Trophoblast cell (in vitro differentiated cells and primary cell): Measurements from ENCODE around the gene RASA2.

Experiments used
- DNase-seq, 2 donors: peaks; one replicate each; pipeline ENCODE4 v3.0.0-alpha.2; 2016
- H2AFZ ChIP-seq: 2 replicates; pipeline ENCODE4 v1.6.1; 2013; ENCODE audit warnings: low read length, moderate library complexity, mild to moderate bottlenecking; ENCODE audit not compliant: insufficient read depth, poor library complexity
- H2AK5ac ChIP-seq: 2 replicates; pipeline ENCODE4 v1.6.1; 2013; ENCODE audit warnings: mild to moderate bottlenecking, low read length
- H2BK120ac ChIP-seq: 2 replicates; pipeline ENCODE4 v1.6.1; 2013; ENCODE audit warnings: low read length, mild to moderate bottlenecking, moderate library complexity; ENCODE audit not compliant: insufficient read depth, poor library complexity
- H2BK12ac ChIP-seq: 2 replicates; pipeline ENCODE4 v1.6.1; 2013; ENCODE audit warnings: mild to moderate bottlenecking, low read length, moderate library complexity
- H2BK5ac ChIP-seq: 2 replicates; pipeline ENCODE4 v1.6.1; 2013; ENCODE audit warnings: low read length, low read depth, moderate library complexity, mild to moderate bottlenecking; ENCODE audit not compliant: poor library complexity
- H3K14ac ChIP-seq: 2 replicates; pipeline ENCODE4 v1.6.1; 2013; ENCODE audit warnings: mild to moderate bottlenecking, low read length
- H3K18ac ChIP-seq: 2 replicates; pipeline ENCODE4 v1.6.1; 2013; ENCODE audit warnings: mild to moderate bottlenecking, low read length
- H3K23ac ChIP-seq: 2 replicates; pipeline ENCODE4 v1.6.1; 2013; ENCODE audit warnings: low read length
- H3K27ac ChIP-seq: 2 replicates; pipeline ENCODE4 v1.5.1; 2013; ENCODE audit warnings: low read depth, mild to moderate bottlenecking, inconsistent platforms, low read length, moderate library complexity
- H3K27me3 ChIP-seq: 2 replicates; pipeline ENCODE4 v1.6.1; 2013; ENCODE audit warnings: inconsistent platforms, mild to moderate bottlenecking, low read length, moderate library complexity; ENCODE audit not compliant: insufficient read depth
- H3K36me3 ChIP-seq, 2 experiments: 1 replicate in 1 of 2; 2 replicates in 1 of 2; pipeline ENCODE4 v1.6.1; 2013; ENCODE audit warnings: low read length in 2 of 2, mild to moderate bottlenecking in 2 of 2, moderate library complexity in 1 of 2; ENCODE audit not compliant: insufficient read depth in 2 of 2, control insufficient read depth in 1 of 2
- H3K4ac ChIP-seq: 2 replicates; pipeline ENCODE4 v1.6.1; 2013; ENCODE audit warnings: low read depth, mild to moderate bottlenecking, low read length, moderate library complexity
- H3K4me1 ChIP-seq, 2 experiments: 1 replicate in 1 of 2; 2 replicates in 1 of 2; pipeline ENCODE4 v1.6.1; 2013; ENCODE audit warnings: low read length in 2 of 2, mild to moderate bottlenecking in 2 of 2, moderate library complexity in 1 of 2; ENCODE audit not compliant: insufficient read depth in 2 of 2, control insufficient read depth in 1 of 2
- H3K4me2 ChIP-seq: 2 replicates; pipeline ENCODE4 v1.6.1; 2013; ENCODE audit warnings: inconsistent platforms, mild to moderate bottlenecking, low read length, moderate library complexity
- H3K4me3 ChIP-seq: 2 replicates; pipeline ENCODE4 v1.5.1; 2013; ENCODE audit warnings: mild to moderate bottlenecking, low read depth, low read length, inconsistent platforms
- H3K79me1 ChIP-seq: one replicate; pipeline ENCODE4 v1.6.1; 2013; ENCODE audit warnings: low read length
- H3K79me2 ChIP-seq: 2 replicates; pipeline ENCODE4 v1.6.1; 2013; ENCODE audit warnings: low read length, mild to moderate bottlenecking; ENCODE audit not compliant: control insufficient read depth, insufficient read depth, poor library complexity
- H3K9ac ChIP-seq: 2 replicates; pipeline ENCODE4 v1.6.1; 2013; ENCODE audit warnings: mild to moderate bottlenecking, low read length
- H3K9me3 ChIP-seq: 2 replicates; pipeline ENCODE4 v1.6.1; 2013; ENCODE audit warnings: low read depth, mild to moderate bottlenecking, control low read depth, inconsistent platforms, low read length; ENCODE audit not compliant: insufficient read depth
- H4K12ac ChIP-seq: 2 replicates; pipeline ENCODE4 v1.6.1; 2013; ENCODE audit warnings: low read depth, mild to moderate bottlenecking, low read length, moderate library complexity
- H4K8ac ChIP-seq: 2 replicates; pipeline ENCODE4 v1.6.1; 2013; ENCODE audit warnings: low read depth, mild to moderate bottlenecking, low read length, moderate library complexity
- H4K91ac ChIP-seq: one replicate; pipeline ENCODE4 v1.6.1; 2013; ENCODE audit warnings: low read depth, mild to moderate bottlenecking, low read length, moderate library complexity
- WGBS: extraction: QIAGEN DNeasy Blood & Tissue Kit; methylation state at CpG from one replicate; pipeline ENCODE4 v1.1.7; 2013; ENCODE audit warnings: missing lambda C conversion rate; ENCODE audit not compliant: insufficient read length, insufficient coverage; ENCODE audit errors: extremely low coverage; 5-methylcytosine and 5-hydroxymethylcytosine counted together

RASA2 gene

DNA sequence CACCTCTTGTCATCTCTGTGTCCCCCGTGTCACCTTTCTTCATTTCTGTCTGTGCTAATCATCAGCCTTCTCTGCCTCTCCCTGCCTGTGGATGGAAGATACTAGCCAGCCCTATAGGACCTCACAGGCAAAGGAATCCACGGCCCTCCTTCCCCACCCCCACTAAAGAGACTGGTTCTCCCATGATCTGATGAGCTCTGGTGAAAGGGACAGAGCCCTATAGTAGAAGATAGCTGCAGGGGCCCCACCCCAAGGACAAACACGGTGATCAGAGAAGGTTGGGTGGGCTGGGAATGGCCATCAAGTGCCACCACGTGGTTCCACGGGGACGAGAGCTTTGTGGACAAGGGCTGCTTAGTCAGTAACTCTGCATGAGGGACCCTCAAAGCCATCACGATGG is 27.8 kb upstream of the RASA2 start:
- Histone ChIP-seq H4K12ac (no peak overlapping the region), H3K18ac (no peak overlapping the region), H3K4me2 (no peak overlapping the region), H3K27me3 (no peaks in the 10 kb centered on the region), H4K8ac (no peak overlapping the region), H4K91ac (no peak overlapping the region), H3K79me2 (no peaks in the 10 kb centered on the region), H3K14ac (no peak overlapping the region), H3K4me1 (peaks cover 12 to 15% of the 10 kb centered on the region in 2 experiments), H3K9ac (no peak overlapping the region), H2AFZ (no peak overlapping the region), H3K79me1 (peaks cover 19% of the 10 kb centered on the region), H3K36me3 (no peaks in the 10 kb centered on the region), H3K4me3 (no peak overlapping the region), H3K27ac (no peak overlapping the region), H3K4ac (no peak overlapping the region), H3K9me3 (no peaks in the 10 kb centered on the region), H2BK12ac (no peak overlapping the region), H2BK120ac (no peak overlapping the region), H3K23ac (no peak overlapping the region), H2AK5ac (no peak overlapping the region), H2BK5ac (no peak overlapping the region)
- WGBS = no CpG with 5 or more reads among the region's 7 CpGs
- no peak for DNase-seq

DNA sequence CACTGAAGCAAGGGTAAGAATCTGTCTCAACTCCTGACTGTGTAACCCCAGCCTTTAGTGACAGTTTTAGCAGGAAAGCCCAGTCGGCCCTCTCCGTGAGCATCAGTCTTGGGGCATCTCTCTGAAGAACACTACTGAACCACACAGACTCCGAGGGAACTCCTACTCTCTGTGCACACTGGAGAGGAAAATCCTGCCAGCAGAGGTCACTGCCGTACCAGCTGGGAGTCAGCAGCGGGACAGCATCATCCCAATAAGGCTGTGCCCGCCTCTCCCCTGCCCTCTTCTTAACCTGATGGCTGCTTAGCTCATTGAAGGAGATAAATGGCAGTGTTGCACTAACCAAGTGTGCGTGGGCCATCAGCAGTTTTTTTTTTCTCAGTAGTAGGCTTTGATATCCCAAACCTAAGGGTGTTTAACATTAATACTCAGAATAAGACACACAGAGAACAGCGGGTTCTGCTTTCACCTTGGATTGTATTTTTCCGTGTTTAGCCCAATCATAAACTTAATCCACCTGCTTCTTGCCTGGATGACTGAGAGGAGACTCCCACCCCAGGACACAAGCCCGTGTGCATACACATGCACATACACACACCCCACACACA is 26.6 kb upstream of the RASA2 start:
- no peak overlapping the region for H4K91ac ChIP-seq

DNA sequence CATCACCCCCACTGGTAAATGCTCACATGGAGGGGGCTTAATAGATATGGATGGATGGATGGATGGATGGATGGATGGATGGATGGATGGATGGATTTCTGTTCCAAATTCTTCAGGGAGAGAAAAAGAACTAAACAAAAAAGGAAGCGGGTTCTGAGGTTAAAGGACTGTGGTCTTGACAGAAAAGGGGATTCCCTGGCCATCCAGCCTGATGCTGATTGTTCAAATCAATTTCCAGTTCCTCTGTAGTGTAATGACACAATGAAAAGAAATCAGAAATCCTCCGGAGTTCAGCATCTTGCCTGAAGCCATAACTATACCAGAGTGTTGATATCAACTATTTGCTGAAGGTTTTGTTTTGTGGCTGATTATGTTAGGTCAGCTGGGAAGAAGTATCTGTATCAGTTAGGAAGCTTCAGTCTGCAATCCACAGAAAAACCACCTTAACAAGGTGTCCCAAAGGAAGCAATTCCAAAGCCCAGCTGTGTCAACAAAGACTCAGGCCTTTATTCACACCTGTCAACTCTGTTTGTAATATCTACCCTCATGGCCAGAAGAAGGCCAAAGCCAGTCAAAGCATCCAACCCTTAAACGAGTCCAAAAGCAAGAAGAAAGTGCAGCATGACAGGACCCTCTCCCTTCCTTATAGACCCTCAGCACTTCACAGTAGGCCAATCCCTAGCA is 24.5 kb upstream of the RASA2 start:
- Histone ChIP-seq H2AFZ (no peak overlapping the region), H4K91ac (no peak overlapping the region), H3K9me3 (no peaks in the 10 kb centered on the region), H3K36me3 (no peaks in the 10 kb centered on the region), H3K79me1 (no peaks in the 10 kb centered on the region), H4K8ac (no peak overlapping the region), H3K4me1 (no peaks in the 10 kb centered on the region), H2BK12ac (no peak overlapping the region), H3K27me3 (no peaks in the 10 kb centered on the region), H3K27ac (no peak overlapping the region), H3K79me2 (no peaks in the 10 kb centered on the region), H3K18ac (no peak overlapping the region), H2BK5ac (no peak overlapping the region), H4K12ac (no peak overlapping the region), H3K4me2 (no peak overlapping the region), H3K4ac (no peak overlapping the region), H3K14ac (no peak overlapping the region), H3K23ac (peak overlapping the region; percentile 67), H3K9ac (no peak overlapping the region), H2AK5ac (no peak overlapping the region), H2BK120ac (no peak overlapping the region), H3K4me3 (no peak overlapping the region)
- no peak for DNase-seq
- no CpG with 5 or more reads among the region's 3 CpGs for WGBS

More for the DNA sequence above, 26.6 kb upstream of the RASA2 start:
- H3K9me3 ChIP-seq = no peaks in the 10 kb centered on the region
- H3K9ac ChIP-seq = no peak overlapping the region
- H3K14ac ChIP-seq = no peak overlapping the region
- H3K4me2 ChIP-seq = no peak overlapping the region
- no peak overlapping the region for H2AK5ac ChIP-seq
- WGBS = no CpG with 5 or more reads among the region's 10 CpGs
- no peak overlapping the region for H3K27ac ChIP-seq
- H3K27me3 ChIP-seq = no peaks in the 10 kb centered on the region
- H4K8ac ChIP-seq = no peak overlapping the region
- no peak overlapping the region for H2AFZ ChIP-seq
- DNase-seq = peak; percentile 81 to 95
- H3K23ac ChIP-seq = no peak overlapping the region
- no peak overlapping the region for H3K18ac ChIP-seq
- H3K4me1 ChIP-seq = peaks cover 11 to 12% of the 10 kb centered on the region in 2 experiments
- H3K79me2 ChIP-seq = no peaks in the 10 kb centered on the region
- H3K4ac ChIP-seq = no peak overlapping the region
- H4K12ac ChIP-seq = no peak overlapping the region
- no peak overlapping the region for H2BK12ac ChIP-seq
- H2BK5ac ChIP-seq = no peak overlapping the region
- H3K36me3 ChIP-seq = no peaks in the 10 kb centered on the region
- H2BK120ac ChIP-seq = no peak overlapping the region
- H3K4me3 ChIP-seq = no peak overlapping the region
- peaks cover 13% of the 10 kb centered on the region for H3K79me1 ChIP-seq

DNA sequence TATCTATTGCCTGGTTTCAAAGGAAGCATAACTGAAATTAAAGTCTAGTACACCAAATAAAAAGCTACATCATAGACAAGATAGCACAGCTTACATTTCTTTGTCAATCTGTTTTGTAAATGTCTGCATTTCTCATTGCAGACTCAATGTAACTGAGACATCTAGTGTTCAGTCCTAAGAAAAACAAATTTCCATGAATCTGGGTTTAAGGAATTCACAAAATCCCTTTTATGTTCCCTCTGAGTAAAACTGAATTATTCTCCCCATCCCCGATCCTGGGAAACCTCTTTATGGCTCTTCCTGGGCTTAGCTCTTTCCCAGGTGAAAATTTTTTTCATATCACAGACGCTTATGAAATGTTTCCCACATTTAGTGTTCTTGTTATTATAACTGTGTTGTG is 21.6 kb upstream of the RASA2 start:
- no peak overlapping the region for H3K4me2 ChIP-seq
- no CpG with 5 or more reads among the region's 2 CpGs for WGBS
- H3K9me3 ChIP-seq = no peaks in the 10 kb centered on the region
- no peak overlapping the region for H2AFZ ChIP-seq
- H3K9ac ChIP-seq = no peak overlapping the region
- no peaks in the 10 kb centered on the region for H3K4me1 ChIP-seq
- H3K4me3 ChIP-seq = no peak overlapping the region
- no peak overlapping the region for H4K12ac ChIP-seq
- no peak overlapping the region for H3K18ac ChIP-seq
- no peaks in the 10 kb centered on the region for H3K79me1 ChIP-seq
- H2BK120ac ChIP-seq = no peak overlapping the region
- H2AK5ac ChIP-seq = no peak overlapping the region
- no peak for DNase-seq
- no peak overlapping the region for H2BK12ac ChIP-seq
- H2BK5ac ChIP-seq = no peak overlapping the region
- no peak overlapping the region for H3K4ac ChIP-seq
- H3K79me2 ChIP-seq = no peaks in the 10 kb centered on the region
- no peaks in the 10 kb centered on the region for H3K27me3 ChIP-seq
- no peak overlapping the region for H3K23ac ChIP-seq
- no peak overlapping the region for H4K8ac ChIP-seq
- H3K27ac ChIP-seq = no peak overlapping the region
- no peaks in the 10 kb centered on the region for H3K36me3 ChIP-seq
- H4K91ac ChIP-seq = no peak overlapping the region
- no peak overlapping the region for H3K14ac ChIP-seq
